Measurements from ENCODE around the gene VTCN1.

GRCh38 chr1:117138561-117138960, 72.2 kb downstream of the VTCN1 start:
- TF ChIP-seq CTCF (IDR thresholded peaks at IDR 0.05): no peak
- TF ChIP-seq POLR2A (IDR thresholded peaks at IDR 0.05): no peak

Measured in ovary (tissue), 3 donors.